Loucy (cell line): Measurements from ENCODE around the gene RAB5A.

Experiments
- H2AFZ ChIP-seq: fragments of 200-600 bp; sonication (generic); 2 replicates; pipeline ENCODE4 v1.6.0; 2016; ENCODE audit warnings: antibody characterized with exemption, mild to moderate bottlenecking, low read length, moderate library complexity
- H3F3A ChIP-seq: fragments of 200-600 bp; 2 replicates; pipeline ENCODE4 v1.6.0; 2016; ENCODE audit warnings: antibody characterized with exemption, low read depth, mild to moderate bottlenecking
- H3K27me3 ChIP-seq: fragments of 200-600 bp; sonication (generic); 2 replicates; pipeline ENCODE4 v1.6.1; 2014; ENCODE audit warnings: low read length, mild to moderate bottlenecking; ENCODE audit not compliant: insufficient read depth, poor library complexity, severe bottlenecking
- H3K36me3 ChIP-seq: fragments of 200-600 bp; sonication (generic); 2 replicates; pipeline ENCODE4 v1.6.1; 2016; ENCODE audit warnings: low read length; ENCODE audit not compliant: insufficient read depth
- H3K4me1 ChIP-seq: fragments of 200-600 bp; sonication (generic); 2 replicates; pipeline ENCODE4 v1.5.1; 2014; ENCODE audit warnings: low read length, mild to moderate bottlenecking; ENCODE audit not compliant: insufficient read depth, poor library complexity, severe bottlenecking
- H3K4me2 ChIP-seq: fragments of 200-600 bp; sonication (generic); 2 replicates; pipeline ENCODE4 v1.6.0; 2014; ENCODE audit warnings: antibody characterized with exemption, low read length, low read depth, mild to moderate bottlenecking; ENCODE audit not compliant: poor library complexity, severe bottlenecking
- H3K4me3 ChIP-seq: fragments of 200-600 bp; sonication (generic); 2 replicates; pipeline ENCODE4 v1.5.1; 2014; ENCODE audit warnings: low read length, mild to moderate bottlenecking, mixed read lengths; ENCODE audit not compliant: poor library complexity, severe bottlenecking
- H3K79me2 ChIP-seq: fragments of 200-600 bp; sonication (generic); 2 replicates; pipeline ENCODE4 v1.6.1; 2014; ENCODE audit warnings: low read length; ENCODE audit not compliant: insufficient read depth
- H3K9ac ChIP-seq: fragments of 200-600 bp; sonication (generic); 2 replicates; pipeline ENCODE4 v1.6.0; 2014; ENCODE audit warnings: mild to moderate bottlenecking, low read depth, low read length, moderate library complexity; ENCODE audit not compliant: poor library complexity, severe bottlenecking
- H3K9me2 ChIP-seq: fragments of 200-600 bp; sonication (generic); replicated peaks from 2 replicates; pipeline ENCODE4 v1.6.1; 2016; ENCODE audit warnings: low read depth, low read length, mixed read lengths
- H3K9me3 ChIP-seq: fragments of 200-600 bp; sonication (generic); 2 replicates; pipeline ENCODE4 v1.6.1; 2014; ENCODE audit warnings: mild to moderate bottlenecking, antibody characterized with exemption, low read length, low read depth; ENCODE audit not compliant: insufficient read depth
- H4K20me1 ChIP-seq: fragments of 200-600 bp; sonication (generic); 2 replicates; pipeline ENCODE4 v1.6.0; 2014; ENCODE audit warnings: antibody characterized with exemption, low read length, mild to moderate bottlenecking; ENCODE audit not compliant: insufficient read depth, poor library complexity, severe bottlenecking
- CTCF ChIP-seq: fragments of 200-600 bp; sonication (generic); conservative IDR thresholded peaks from 2 replicates; pipeline ENCODE4 v1.5.1; 2014; ENCODE audit warnings: mild to moderate bottlenecking, antibody characterized with exemption, low read length
- EZH2phosphoT487 ChIP-seq: fragments of 200-600 bp; IDR thresholded peaks from 2 replicates; pipeline ENCODE4 v1.6.1; 2018; ENCODE audit warnings: antibody characterized with exemption, mild to moderate bottlenecking, moderate library complexity, borderline replicate concordance

RAB5A gene

GRCh38 chr3:19997502-19997901 lies 50.6 kb downstream of the RAB5A start:
- Histone ChIP-seq H3K27me3 (no peaks in the 10 kb centered on the region), H3K9me2 (no peaks in the 10 kb centered on the region), H3K4me2 (no peak overlapping the region), H3F3A (no peaks in the 10 kb centered on the region), H3K9ac (no peak overlapping the region), H3K4me1 (no peaks in the 10 kb centered on the region), H3K9me3 (no peaks in the 10 kb centered on the region), H3K36me3 (no peaks in the 10 kb centered on the region), H4K20me1 (no peaks in the 10 kb centered on the region), H2AFZ (no peak overlapping the region), H3K4me3 (no peak overlapping the region), H3K79me2 (no peaks in the 10 kb centered on the region)
- TF ChIP-seq CTCF (no peak), EZH2phosphoT487 (no peak)

GRCh38 chr3:20001932-20002331 lies 55.0 kb downstream of the RAB5A start:
- no peak overlapping the region for H3K9ac ChIP-seq
- no peaks in the 10 kb centered on the region for H4K20me1 ChIP-seq
- H3K9me2 ChIP-seq: no peaks in the 10 kb centered on the region
- H2AFZ ChIP-seq: no peak overlapping the region
- TF ChIP-seq CTCF: no peak
- TF ChIP-seq EZH2phosphoT487: no peak
- no peaks in the 10 kb centered on the region for H3K4me1 ChIP-seq
- H3K79me2 ChIP-seq: no peaks in the 10 kb centered on the region
- no peak overlapping the region for H3K4me2 ChIP-seq
- H3K9me3 ChIP-seq: no peaks in the 10 kb centered on the region
- no peaks in the 10 kb centered on the region for H3K36me3 ChIP-seq
- H3F3A ChIP-seq: no peaks in the 10 kb centered on the region
- H3K27me3 ChIP-seq: no peaks in the 10 kb centered on the region
- no peak overlapping the region for H3K4me3 ChIP-seq

- H3K9me2 ChIP-seq: no peaks in the 10 kb centered on the region
- H4K20me1 ChIP-seq: no peaks in the 10 kb centered on the region
- H3K4me2 ChIP-seq: no peak overlapping the region
- H2AFZ ChIP-seq: no peak overlapping the region
- TF ChIP-seq EZH2phosphoT487 (no peak), CTCF (no peak)
- H3K79me2 ChIP-seq: no peaks in the 10 kb centered on the region
- H3K27me3 ChIP-seq: no peaks in the 10 kb centered on the region
- H3K9ac ChIP-seq: no peak overlapping the region
- H3K9me3 ChIP-seq: no peaks in the 10 kb centered on the region
- no peak overlapping the region for H3K4me3 ChIP-seq
- H3F3A ChIP-seq: no peaks in the 10 kb centered on the region
- H3K4me1 ChIP-seq: no peaks in the 10 kb centered on the region
- no peaks in the 10 kb centered on the region for H3K36me3 ChIP-seq
Observed at GRCh38 chr3:20007960-20008359, 61.1 kb downstream of the RAB5A start.
